SK-N-SH treated with all-trans-retinoic acid at 6 μM for 48 hours (cell line): ENCODE data around the gene LYST.
"Not testable (repeated sequence)": the region's sequence is repeated elsewhere in the genome, so short reads cannot be mapped to it uniquely, and the experiment has no call there.

ENCODE experiments used
- ATAC-seq: fragments of 200-7000 bp; cut with Tn5 transposase; 3 replicates; pipeline ENCODE4 v1.9.1; 2020; ENCODE audit warnings: mild to moderate bottlenecking, moderate library complexity
- ARNTL ChIP-seq: fragments of 450-650 bp; formaldehyde crosslinking; IDR thresholded peaks from 2 replicates; pipeline ENCODE4 v1.5.0; 2020; ENCODE audit warnings: low read depth, mild to moderate bottlenecking, moderate library complexity, borderline replicate concordance
- BACH2 ChIP-seq: fragments of 250-450 bp; sonication (Bioruptor Pico); IDR thresholded peaks from 2 replicates; pipeline ENCODE4 v1.9.0; 2021; ENCODE audit warnings: mild to moderate bottlenecking, borderline replicate concordance
- CSDC2 ChIP-seq: fragments of 250-450 bp; sonication (Bioruptor Pico); IDR thresholded peaks from 2 replicates; pipeline ENCODE4 v1.5.0; 2020; ENCODE audit warnings: mild to moderate bottlenecking, moderate library complexity
- ESRRG ChIP-seq: fragments of 250-450 bp; sonication (Bioruptor Pico); IDR thresholded peaks from 2 replicates; pipeline ENCODE4 v1.6.1; 2021; ENCODE audit warnings: mild to moderate bottlenecking
- GLIS3 ChIP-seq: fragments of 250-450 bp; sonication (Bioruptor Pico); IDR thresholded peaks from 2 replicates; pipeline ENCODE4 v1.5.0; 2020; ENCODE audit warnings: mild to moderate bottlenecking, moderate library complexity
- ISL1 ChIP-seq: fragments of 250-450 bp; sonication (Bioruptor Pico); IDR thresholded peaks from 2 replicates; pipeline ENCODE4 v2.1.2; 2022; ENCODE audit warnings: mild to moderate bottlenecking, moderate library complexity
- OSR1 ChIP-seq: fragments of 250-450 bp; sonication (Bioruptor Pico); IDR thresholded peaks from 2 replicates; pipeline ENCODE4 v1.8.0; 2022; ENCODE audit warnings: moderate library complexity, mild to moderate bottlenecking, inconsistent platforms
- PPARA ChIP-seq: fragments of 250-450 bp; sonication (Bioruptor Pico); IDR thresholded peaks from 2 replicates; pipeline ENCODE4 v1.5.0; 2020; ENCODE audit warnings: mild to moderate bottlenecking, borderline replicate concordance
- RARB ChIP-seq: fragments of 250-450 bp; sonication (Bioruptor Pico); IDR thresholded peaks from 2 replicates; pipeline ENCODE4 v1.8.0; 2021; ENCODE audit warnings: mild to moderate bottlenecking, moderate library complexity
- SNAI2 ChIP-seq: fragments of 250-450 bp; sonication (Bioruptor Pico); IDR thresholded peaks from 2 replicates; pipeline ENCODE4 v1.5.0; 2020; ENCODE audit warnings: mild to moderate bottlenecking, moderate library complexity
- TCF4 ChIP-seq: fragments of 250-450 bp; sonication (Bioruptor Pico); IDR thresholded peaks from 2 replicates; pipeline ENCODE4 v1.8.0; 2021; ENCODE audit warnings: mild to moderate bottlenecking, moderate library complexity, borderline replicate concordance
- TOX ChIP-seq: fragments of 250-450 bp; sonication (Bioruptor Pico); IDR thresholded peaks from 2 replicates; pipeline ENCODE4 v1.8.0; 2021; ENCODE audit warnings: mild to moderate bottlenecking, moderate library complexity, borderline replicate concordance
- ZC3H10 ChIP-seq: fragments of 250-450 bp; sonication (Bioruptor Pico); IDR thresholded peaks from 2 replicates; pipeline ENCODE4 v1.5.1; 2021; ENCODE audit warnings: mild to moderate bottlenecking, moderate library complexity
- ZFP30 ChIP-seq: fragments of 450-650 bp; formaldehyde crosslinking; IDR thresholded peaks from 2 replicates; pipeline ENCODE4 v1.5.0; 2022; ENCODE audit warnings: mild to moderate bottlenecking, moderate library complexity
- ZNF565 ChIP-seq: fragments of 450-650 bp; formaldehyde crosslinking; conservative IDR thresholded peaks from 2 replicates; pipeline ENCODE4 v1.5.0; 2020; ENCODE audit warnings: low read depth, mild to moderate bottlenecking, moderate library complexity
- ZNF70 ChIP-seq: fragments of 450-650 bp; formaldehyde crosslinking; IDR thresholded peaks from 2 replicates; pipeline ENCODE4 v1.5.0; 2020; ENCODE audit warnings: mild to moderate bottlenecking, moderate library complexity
- TF ChIP-seq, protein P1 (sequence below): fragments of 250-450 bp; sonication (Bioruptor Pico); IDR thresholded peaks from 2 replicates; pipeline ENCODE4 v1.8.0; 2020; ENCODE audit warnings: mild to moderate bottlenecking, moderate library complexity, borderline replicate concordance
- TF ChIP-seq, protein P2 (sequence below): fragments of 250-450 bp; sonication (Bioruptor Pico); IDR thresholded peaks from 2 replicates; pipeline ENCODE4 v1.5.1; 2021; ENCODE audit warnings: mild to moderate bottlenecking, moderate library complexity
- TF ChIP-seq, protein P3 (sequence below): fragments of 250-450 bp; sonication (Bioruptor Pico); IDR thresholded peaks from 2 replicates; pipeline ENCODE4 v1.5.1; 2020; ENCODE audit warnings: low read depth, mild to moderate bottlenecking, moderate library complexity
- TF ChIP-seq, protein P4 (sequence below): fragments of 250-450 bp; sonication (Bioruptor Pico); IDR thresholded peaks from 2 replicates; pipeline ENCODE4 v1.5.0; 2020; ENCODE audit warnings: mild to moderate bottlenecking, moderate library complexity
- TF ChIP-seq, protein P5 (sequence below): fragments of 250-450 bp; sonication (Bioruptor Pico); IDR thresholded peaks from 2 replicates; pipeline ENCODE4 v1.8.0; 2021; ENCODE audit warnings: low read depth, mild to moderate bottlenecking, moderate library complexity, borderline replicate concordance

LYST gene

DNA sequence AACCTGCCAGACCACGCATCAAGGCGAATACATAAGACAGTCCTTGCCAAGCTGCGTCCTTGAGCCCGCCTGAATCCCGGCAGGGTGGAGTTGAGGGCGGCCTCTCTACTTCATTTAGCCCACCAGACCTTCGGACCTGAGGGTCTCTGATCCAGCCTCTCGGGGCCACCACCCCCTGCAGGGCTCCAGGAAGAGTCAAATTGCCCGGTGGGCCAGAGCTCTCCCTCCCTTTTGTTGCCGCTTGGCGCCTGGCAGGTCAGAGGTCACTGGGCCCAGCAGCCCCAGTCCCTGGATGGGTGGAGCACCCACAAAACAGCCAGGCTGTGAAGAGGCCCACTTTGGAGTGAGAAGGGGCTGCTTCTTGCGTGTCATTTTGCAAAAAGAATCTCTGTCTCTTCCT is 226.1 kb downstream of the LYST start:
- ATAC-seq, result no peak
- no peak for TF ChIP-seq TOX (CRISPR knock-in tag)
- no peak for TF ChIP-seq BACH2 (CRISPR knock-in tag)
- no peak for TF ChIP-seq ZFP30 (CRISPR knock-in tag)
- TF ChIP-seq ARNTL, result no peak
- no peak for TF ChIP-seq ESRRG
- no peak for TF ChIP-seq CSDC2 (CRISPR knock-in tag)
- TF ChIP-seq, protein P1, sequence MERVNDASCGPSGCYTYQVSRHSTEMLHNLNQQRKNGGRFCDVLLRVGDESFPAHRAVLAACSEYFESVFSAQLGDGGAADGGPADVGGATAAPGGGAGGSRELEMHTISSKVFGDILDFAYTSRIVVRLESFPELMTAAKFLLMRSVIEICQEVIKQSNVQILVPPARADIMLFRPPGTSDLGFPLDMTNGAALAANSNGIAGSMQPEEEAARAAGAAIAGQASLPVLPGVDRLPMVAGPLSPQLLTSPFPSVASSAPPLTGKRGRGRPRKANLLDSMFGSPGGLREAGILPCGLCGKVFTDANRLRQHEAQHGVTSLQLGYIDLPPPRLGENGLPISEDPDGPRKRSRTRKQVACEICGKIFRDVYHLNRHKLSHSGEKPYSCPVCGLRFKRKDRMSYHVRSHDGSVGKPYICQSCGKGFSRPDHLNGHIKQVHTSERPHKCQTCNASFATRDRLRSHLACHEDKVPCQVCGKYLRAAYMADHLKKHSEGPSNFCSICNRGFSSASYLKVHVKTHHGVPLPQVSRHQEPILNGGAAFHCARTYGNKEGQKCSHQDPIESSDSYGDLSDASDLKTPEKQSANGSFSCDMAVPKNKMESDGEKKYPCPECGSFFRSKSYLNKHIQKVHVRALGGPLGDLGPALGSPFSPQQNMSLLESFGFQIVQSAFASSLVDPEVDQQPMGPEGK (CRISPR knock-in tag), result no peak
- no peak for TF ChIP-seq ZNF70 (CRISPR knock-in tag)
- no peak for TF ChIP-seq ZNF565 (CRISPR knock-in tag)
- TF ChIP-seq TCF4 (CRISPR knock-in tag), result no peak
- no peak for TF ChIP-seq GLIS3 (CRISPR knock-in tag)
- TF ChIP-seq OSR1 (CRISPR knock-in tag), result no peak
- TF ChIP-seq, protein P2, sequence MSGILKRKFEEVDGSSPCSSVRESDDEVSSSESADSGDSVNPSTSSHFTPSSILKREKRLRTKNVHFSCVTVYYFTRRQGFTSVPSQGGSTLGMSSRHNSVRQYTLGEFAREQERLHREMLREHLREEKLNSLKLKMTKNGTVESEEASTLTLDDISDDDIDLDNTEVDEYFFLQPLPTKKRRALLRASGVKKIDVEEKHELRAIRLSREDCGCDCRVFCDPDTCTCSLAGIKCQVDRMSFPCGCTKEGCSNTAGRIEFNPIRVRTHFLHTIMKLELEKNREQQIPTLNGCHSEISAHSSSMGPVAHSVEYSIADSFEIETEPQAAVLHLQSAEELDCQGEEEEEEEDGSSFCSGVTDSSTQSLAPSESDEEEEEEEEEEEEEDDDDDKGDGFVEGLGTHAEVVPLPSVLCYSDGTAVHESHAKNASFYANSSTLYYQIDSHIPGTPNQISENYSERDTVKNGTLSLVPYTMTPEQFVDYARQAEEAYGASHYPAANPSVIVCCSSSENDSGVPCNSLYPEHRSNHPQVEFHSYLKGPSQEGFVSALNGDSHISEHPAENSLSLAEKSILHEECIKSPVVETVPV (CRISPR knock-in tag), result no peak
- TF ChIP-seq, protein P3, sequence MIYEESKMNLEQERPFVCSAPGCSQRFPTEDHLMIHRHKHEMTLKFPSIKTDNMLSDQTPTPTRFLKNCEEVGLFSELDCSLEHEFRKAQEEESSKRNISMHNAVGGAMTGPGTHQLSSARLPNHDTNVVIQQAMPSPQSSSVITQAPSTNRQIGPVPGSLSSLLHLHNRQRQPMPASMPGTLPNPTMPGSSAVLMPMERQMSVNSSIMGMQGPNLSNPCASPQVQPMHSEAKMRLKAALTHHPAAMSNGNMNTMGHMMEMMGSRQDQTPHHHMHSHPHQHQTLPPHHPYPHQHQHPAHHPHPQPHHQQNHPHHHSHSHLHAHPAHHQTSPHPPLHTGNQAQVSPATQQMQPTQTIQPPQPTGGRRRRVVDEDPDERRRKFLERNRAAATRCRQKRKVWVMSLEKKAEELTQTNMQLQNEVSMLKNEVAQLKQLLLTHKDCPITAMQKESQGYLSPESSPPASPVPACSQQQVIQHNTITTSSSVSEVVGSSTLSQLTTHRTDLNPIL (CRISPR knock-in tag), result no peak
- no peak for TF ChIP-seq ZC3H10
- TF ChIP-seq ISL1, result no peak
- no peak for TF ChIP-seq RARB (CRISPR knock-in tag)

DNA sequence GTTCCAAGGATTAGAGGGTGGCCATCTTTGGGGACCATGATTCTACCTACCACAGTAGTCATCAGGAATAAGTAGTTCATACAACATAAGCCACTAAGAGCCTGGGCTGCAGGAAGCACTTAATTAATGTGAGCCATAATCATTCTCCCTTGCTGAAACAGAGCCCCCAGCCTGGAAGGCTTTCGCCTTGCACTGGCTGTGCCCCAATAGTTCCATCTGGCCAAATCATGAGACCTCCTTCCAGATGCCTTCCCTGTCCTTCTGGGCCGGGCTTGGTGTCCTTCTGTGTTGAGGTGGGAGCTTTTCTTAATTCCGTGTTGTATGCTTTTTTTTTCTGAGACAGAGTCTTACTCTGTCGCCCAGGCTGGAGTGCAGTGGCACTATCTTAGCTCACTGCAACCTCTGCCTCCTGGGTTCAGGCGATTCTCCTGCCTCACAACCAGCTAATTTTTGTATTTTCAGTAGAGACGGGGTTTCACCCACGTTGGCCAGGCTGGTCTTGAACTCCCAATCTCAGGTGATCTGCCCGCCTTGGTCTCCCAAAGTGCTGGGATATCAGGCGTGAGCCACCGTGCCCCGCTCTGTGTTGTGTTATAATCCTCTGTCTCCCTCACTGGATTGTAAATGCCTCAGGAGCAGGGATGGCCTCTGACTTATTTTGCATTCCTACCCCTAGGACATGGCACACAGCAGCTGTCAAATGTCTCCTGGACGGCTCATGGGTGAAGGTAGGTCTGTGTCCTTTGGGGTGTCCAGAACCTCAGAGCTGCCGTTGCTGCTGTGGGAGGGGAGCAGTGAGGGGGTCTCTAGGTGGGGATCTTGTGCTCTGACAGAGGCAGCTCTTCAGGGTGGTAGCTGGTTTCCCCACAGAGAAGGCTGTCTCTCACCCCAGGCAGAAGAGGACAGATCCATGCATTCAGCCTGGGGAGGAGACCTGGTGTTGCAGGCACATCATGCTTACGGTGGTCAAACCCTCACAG is 227.2 kb downstream of the LYST start:
- ATAC-seq, result no peak
- TF ChIP-seq ZNF565 (CRISPR knock-in tag) (no peak), ARNTL (no peak)
- TF ChIP-seq, protein P4, sequence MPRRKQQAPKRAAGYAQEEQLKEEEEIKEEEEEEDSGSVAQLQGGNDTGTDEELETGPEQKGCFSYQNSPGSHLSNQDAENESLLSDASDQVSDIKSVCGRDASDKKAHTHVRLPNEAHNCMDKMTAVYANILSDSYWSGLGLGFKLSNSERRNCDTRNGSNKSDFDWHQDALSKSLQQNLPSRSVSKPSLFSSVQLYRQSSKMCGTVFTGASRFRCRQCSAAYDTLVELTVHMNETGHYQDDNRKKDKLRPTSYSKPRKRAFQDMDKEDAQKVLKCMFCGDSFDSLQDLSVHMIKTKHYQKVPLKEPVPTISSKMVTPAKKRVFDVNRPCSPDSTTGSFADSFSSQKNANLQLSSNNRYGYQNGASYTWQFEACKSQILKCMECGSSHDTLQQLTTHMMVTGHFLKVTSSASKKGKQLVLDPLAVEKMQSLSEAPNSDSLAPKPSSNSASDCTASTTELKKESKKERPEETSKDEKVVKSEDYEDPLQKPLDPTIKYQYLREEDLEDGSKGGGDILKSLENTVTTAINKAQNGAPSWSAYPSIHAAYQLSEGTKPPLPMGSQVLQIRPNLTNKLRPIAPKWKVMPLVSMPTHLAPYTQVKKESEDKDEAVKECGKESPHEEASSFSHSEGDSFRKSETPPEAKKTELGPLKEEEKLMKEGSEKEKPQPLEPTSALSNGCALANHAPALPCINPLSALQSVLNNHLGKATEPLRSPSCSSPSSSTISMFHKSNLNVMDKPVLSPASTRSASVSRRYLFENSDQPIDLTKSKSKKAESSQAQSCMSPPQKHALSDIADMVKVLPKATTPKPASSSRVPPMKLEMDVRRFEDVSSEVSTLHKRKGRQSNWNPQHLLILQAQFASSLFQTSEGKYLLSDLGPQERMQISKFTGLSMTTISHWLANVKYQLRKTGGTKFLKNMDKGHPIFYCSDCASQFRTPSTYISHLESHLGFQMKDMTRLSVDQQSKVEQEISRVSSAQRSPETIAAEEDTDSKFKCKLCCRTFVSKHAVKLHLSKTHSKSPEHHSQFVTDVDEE (CRISPR knock-in tag), result no peak

DNA sequence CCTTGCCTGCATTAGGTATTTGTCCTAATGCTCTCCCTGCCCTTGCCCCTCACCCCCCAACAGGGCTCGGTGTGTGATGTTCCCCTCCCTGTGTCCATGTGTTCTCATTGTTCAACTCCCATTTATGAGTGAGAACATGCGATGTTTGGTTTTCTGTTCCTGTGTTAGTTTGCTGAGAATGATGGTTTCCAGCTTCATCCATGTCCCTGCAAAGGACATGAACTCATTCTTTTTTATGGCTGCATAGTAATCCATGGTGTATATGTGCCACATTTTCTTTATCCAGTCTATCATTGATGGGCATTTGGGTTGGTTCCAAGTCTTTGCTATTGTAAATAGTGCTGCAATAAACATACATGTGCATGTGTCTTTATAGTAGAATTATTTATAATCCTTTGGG is 228.1 kb downstream of the LYST start:
- not testable (repeated sequence) for ATAC-seq

DNA sequence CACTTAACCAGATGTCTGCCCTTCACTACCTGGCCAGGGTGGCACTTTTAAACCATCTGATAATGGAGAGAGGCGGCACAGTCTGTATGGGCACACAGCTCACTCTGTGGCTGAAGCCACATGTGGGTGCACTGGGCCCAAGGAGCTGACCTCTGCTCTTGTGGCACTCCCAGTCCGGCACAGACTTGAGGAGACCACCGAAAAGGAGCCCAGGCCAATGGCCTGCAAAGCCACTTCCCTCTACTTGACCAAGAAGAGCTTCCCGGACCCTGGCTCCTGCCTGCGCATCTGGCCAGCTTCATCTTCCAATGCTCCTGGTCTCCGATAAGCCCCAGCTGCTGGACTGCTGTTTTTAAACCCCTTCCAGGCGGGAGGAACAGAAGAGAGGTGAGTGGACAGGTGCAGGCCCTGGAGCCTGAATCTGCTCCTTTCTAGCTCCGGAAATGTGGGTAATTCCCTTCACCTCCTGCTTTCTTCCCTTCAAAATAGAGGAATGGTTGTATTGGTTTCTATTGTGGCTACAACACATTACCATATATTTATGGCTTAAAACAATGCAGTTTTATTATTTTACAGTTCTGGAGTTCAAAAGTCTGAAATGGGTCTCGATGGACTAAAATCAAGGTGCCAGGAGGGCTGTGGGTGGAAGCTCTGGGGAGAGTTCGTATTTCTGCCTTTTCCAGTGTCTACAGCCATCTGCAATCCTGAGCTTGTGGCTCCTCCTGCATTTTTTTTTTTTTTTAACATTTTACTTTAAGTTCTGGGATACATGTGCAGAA is 228.8 kb downstream of the LYST start:
- no peak for TF ChIP-seq CSDC2 (CRISPR knock-in tag)
- no peak for TF ChIP-seq ESRRG
- no peak for TF ChIP-seq PPARA (CRISPR knock-in tag)
- TF ChIP-seq TCF4 (CRISPR knock-in tag), result no peak
- no peak for TF ChIP-seq ZNF565 (CRISPR knock-in tag)
- TF ChIP-seq ARNTL, result no peak
- TF ChIP-seq, protein P1 (CRISPR knock-in tag), result no peak
- no peak for TF ChIP-seq OSR1 (CRISPR knock-in tag)
- TF ChIP-seq ZNF70 (CRISPR knock-in tag), result no peak
- TF ChIP-seq BACH2 (CRISPR knock-in tag), result no peak
- no peak for TF ChIP-seq SNAI2 (CRISPR knock-in tag)
- no peak for TF ChIP-seq TOX (CRISPR knock-in tag)
- TF ChIP-seq, protein P5, sequence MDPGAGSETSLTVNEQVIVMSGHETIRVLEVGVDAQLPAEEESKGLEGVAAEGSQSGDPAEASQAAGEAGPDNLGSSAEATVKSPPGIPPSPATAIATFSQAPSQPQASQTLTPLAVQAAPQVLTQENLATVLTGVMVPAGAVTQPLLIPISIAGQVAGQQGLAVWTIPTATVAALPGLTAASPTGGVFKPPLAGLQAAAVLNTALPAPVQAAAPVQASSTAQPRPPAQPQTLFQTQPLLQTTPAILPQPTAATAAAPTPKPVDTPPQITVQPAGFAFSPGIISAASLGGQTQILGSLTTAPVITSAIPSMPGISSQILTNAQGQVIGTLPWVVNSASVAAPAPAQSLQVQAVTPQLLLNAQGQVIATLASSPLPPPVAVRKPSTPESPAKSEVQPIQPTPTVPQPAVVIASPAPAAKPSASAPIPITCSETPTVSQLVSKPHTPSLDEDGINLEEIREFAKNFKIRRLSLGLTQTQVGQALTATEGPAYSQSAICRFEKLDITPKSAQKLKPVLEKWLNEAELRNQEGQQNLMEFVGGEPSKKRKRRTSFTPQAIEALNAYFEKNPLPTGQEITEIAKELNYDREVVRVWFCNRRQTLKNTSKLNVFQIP (CRISPR knock-in tag), result no peak
- TF ChIP-seq, all 23 proteins: peak for 0

More for the DNA sequence above, 228.8 kb downstream of the LYST start:
- no peak for ATAC-seq
